GM21529 (cell line): Measurements from ENCODE around the gene KIF26B.
"Not testable (repeated sequence)": the region's sequence is repeated elsewhere in the genome, so short reads cannot be mapped to it uniquely, and the experiment has no call there.

ENCODE experiments used
- ATAC-seq: cut with Tn5 transposase; IDR thresholded peaks from one replicate; pipeline ENCODE4 v1.9.1; 2021; ENCODE audit not compliant: unreplicated experiment

Gene KIF26B

DNA sequence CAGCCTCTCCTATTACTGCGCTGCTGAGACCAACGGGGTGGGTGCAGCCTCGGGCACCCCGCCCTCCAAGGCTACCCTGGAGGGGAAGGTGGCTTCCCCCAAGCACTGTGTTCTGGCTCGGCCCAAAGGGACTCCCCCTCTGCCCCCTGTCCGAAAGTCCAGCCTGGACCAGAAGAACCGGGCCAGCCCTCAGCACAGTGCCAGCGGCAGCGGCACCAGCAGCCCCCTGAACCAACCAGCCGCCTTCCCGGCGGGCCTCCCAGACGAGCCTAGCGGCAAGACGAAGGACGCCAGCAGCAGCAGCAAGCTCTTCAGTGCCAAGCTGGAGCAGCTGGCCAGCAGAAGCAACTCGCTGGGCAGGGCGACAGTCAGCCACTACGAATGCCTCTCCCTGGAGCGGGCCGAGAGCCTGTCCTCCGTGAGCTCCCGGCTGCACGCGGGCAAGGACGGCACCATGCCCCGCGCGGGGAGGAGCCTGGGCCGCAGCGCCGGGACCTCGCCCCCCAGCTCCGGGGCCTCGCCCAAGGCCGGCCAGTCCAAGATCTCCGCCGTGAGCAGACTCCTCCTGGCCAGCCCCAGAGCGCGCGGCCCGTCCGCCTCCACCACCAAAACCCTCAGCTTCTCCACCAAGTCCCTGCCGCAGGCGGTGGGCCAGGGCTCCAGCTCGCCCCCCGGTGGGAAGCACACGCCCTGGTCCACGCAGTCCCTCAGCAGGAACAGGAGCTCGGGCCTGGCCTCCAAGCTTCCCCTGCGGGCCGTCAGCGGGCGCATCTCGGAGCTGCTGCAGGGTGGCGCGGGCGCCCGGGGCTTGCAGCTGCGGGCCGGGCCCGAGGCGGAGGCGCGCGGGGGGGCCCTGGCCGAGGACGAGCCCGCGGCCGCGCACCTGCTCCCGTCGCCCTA lies 533.1 kb downstream of the KIF26B start:
- ATAC-seq: no peak

GRCh38 chr1:245688536-245689453 lies 534.0 kb downstream of the KIF26B start:
- no peak for ATAC-seq

GRCh38 chr1:245690156-245690690 lies 535.4 kb downstream of the KIF26B start:
- ATAC-seq: no peak

DNA sequence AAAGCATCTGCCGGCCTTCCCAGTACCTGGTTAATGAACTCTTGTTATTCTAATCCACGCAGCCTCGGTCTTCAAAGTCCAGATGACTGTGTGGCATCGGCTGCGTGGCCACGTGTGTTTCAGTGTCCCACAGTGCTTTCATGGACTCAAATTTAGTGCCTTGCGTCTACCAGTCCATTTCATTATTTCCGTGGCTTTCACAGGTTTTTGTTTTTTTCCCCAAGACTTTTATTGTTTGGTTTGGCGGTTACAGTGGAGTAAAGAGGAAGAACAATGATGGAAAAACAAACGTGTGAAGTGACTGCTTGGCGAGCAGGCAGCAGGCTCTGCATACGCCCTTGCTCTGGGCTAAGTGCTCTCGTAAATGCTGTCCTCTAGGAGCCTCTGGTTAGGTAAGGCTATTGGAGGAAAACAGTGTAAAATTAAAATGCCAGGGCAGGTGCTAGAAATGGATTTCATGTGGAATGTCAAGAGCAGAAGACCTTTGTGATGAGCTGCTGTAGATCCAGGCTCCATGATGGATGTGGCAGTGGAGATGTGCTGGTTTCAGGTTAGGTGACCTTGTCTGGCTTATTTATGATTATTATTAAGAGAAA lies 536.3 kb downstream of the KIF26B start:
- no peak for ATAC-seq

- ATAC-seq: no peak
Observed at GRCh38 chr1:245691897-245692296, 537.1 kb downstream of the KIF26B start.

DNA sequence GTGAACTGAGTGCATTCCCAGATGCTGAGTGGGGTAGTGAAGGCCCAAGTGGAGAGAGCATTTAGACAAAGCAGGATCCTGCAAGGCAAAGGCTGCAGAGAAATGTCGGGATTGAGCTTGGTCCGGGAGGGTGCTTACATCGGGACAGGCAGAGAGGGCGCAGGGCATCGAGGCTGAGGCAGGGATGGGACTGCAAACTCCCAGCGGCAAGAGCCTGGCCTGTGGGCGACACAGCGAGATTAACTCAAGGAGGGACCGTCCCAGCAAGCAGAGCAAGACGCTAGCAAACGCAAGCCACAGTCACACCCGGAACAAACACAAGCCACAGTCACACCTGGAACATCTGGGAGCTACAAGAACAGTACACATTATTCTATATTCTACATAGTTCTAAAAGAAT lies 537.5 kb downstream of the KIF26B start:
- ATAC-seq: no peak

- no peak for ATAC-seq
Observed at GRCh38 chr1:245693116-245693793, 538.5 kb downstream of the KIF26B start.

DNA sequence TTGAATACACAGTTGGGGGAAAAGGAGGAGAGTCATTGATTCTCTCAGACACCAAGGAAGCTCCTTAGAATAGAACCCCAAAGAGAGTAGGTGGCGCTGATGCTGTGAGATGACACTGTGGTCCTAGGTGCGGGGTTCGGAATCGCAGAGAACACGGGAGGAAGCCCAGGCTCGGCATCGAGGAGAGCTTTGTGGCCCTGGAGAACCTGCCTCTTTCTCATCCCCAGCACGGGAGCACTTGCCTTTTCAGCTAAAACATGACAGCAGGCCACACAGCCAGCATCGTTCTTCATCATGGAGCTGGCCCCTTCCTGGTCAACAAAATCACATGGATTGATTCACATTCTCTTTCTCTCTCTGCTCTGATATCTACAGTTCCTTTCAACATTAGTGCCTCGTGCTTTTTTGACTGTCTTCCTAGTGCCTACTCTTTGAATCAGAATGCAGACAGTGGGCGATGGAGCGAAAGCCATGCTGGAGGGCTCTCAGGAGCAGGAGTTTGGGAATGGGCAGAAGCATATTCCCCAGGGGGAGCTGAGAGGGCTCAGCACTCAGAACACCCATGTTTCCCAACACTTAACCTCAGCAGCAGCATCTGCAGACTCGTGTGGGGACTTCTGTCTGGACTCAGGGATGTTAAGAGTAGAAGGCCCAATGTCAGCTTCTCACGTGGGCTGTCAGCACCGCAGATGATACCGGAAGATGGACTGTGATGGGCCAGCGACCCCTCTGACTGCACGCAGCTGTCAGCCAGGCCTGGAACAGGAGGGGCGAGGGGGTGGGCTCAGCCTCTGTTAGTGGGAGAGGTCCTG lies 539.4 kb downstream of the KIF26B start:
- no peak for ATAC-seq

- no peak for ATAC-seq
Observed at GRCh38 chr1:245694753-245695195, 540.0 kb downstream of the KIF26B start.

GRCh38 chr1:245695211-245695610 lies 540.4 kb downstream of the KIF26B start:
- ATAC-seq: no peak

GRCh38 chr1:245695701-245696100 lies 540.9 kb downstream of the KIF26B start:
- not testable (repeated sequence) for ATAC-seq

DNA sequence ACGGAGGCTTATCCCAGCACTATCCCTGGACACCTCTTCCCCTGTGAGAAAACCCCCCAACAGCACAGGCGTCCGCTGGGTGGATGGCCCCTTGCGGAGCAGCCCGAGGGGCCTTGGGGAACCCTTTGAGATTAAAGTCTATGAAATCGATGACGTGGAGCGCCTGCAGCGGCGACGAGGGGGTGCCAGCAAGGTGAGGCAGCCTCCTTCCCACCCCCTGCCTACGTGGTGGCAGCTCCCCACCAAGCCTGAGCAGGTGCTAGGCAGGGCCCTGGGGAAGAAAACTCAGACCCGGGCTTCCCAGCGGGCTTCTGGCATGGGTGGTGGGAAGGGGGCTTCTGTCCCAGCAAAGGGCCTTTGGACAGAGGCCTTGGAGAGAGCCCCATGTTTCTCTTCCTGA lies 543.3 kb downstream of the KIF26B start:
- no peak for ATAC-seq

- no peak for ATAC-seq
Observed at GRCh38 chr1:245698860-245699259, 544.1 kb downstream of the KIF26B start.

GRCh38 chr1:245700631-245701030 lies 545.8 kb downstream of the KIF26B start:
- ATAC-seq: no peak

DNA sequence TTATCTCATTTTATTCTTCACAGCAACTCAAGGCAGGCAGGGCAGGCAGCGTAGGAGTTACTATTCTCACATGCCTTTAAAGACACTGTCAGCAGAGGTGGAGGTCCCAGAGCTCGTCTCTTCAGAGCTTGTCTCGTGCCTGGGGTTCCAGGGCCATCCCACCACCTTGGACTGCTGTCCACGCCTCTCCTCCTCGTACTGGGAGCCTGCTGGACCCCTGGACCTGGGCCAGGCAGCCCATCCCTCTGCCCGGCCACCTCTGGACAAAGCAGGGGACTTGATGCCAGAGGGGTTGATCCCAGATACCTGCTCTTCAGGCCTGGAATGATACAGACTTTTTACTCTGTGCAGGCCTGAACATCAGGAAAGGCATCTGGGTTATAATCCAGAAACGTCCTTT lies 546.8 kb downstream of the KIF26B start:
- no peak for ATAC-seq

DNA sequence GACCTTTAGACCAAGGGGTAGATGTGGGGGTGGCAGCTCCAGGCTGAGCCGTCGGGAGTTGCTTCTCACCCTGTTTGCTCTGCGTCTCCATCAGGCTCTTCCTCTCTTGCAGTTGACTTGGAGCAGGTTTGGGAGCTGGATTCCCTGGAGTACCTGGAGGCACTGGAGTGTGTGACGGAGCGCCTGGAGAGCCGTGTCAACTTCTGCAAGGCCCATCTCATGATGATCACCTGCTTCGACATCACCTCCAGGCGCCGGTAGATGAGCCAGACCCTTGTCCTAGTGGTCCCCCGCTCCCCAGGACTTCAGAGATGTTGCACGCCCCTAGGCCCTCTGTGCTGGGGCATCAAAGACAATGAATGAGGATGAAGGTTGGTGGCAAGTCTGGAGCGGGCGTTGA lies 547.6 kb downstream of the KIF26B start:
- ATAC-seq: no peak

- ATAC-seq: no peak
Observed at GRCh38 chr1:245704341-245704740, 549.6 kb downstream of the KIF26B start.

GRCh38 chr1:245704765-245705164 lies 550.0 kb downstream of the KIF26B start:
- ATAC-seq: no peak

DNA sequence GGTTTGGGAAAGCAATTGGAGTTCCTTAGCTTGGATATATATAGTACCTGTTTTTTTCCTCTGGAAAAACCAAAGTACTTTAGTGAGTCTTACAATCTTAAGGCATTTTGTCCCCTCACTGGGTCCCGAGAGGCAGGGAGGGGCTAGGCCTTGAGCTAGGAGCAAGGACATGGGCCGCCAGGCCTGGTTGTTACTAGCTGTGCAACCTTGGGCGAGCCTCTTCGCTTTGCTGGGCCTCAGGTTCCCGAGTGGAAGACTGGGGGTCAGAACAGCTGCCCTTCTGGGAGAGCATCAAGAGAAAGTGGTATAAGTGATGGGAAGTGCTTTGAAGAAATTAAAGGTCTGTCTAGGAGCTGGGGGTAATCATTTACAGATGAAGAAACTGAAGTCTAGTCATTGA lies 553.2 kb downstream of the KIF26B start:
- no peak for ATAC-seq
